Mesenchymal stem cell (in vitro differentiated cells and primary cell): Measurements from ENCODE around the gene DHH.

Experiments
- DNase-seq: peaks from one replicate; pipeline ENCODE4 v3.0.0-alpha.2; 2013
- H2AFZ ChIP-seq: one replicate; pipeline ENCODE4 v1.6.1; 2013; ENCODE audit warnings: low read depth, mild to moderate bottlenecking, control low read depth, inconsistent platforms, low read length, moderate library complexity
- H2AK5ac ChIP-seq: 2 replicates; pipeline ENCODE4 v1.6.1; 2013; ENCODE audit warnings: low read length, moderate library complexity, mild to moderate bottlenecking, inconsistent platforms; ENCODE audit not compliant: severe bottlenecking
- H2BK120ac ChIP-seq: one replicate; pipeline ENCODE4 v1.6.1; 2013; ENCODE audit warnings: low read depth, mild to moderate bottlenecking, inconsistent platforms, low read length, moderate library complexity
- H2BK12ac ChIP-seq, 2 experiments: one replicate each; pipeline ENCODE4 v1.6.1; 2013; ENCODE audit warnings: inconsistent platforms in 2 of 2, low read length in 2 of 2, mild to moderate bottlenecking in 2 of 2, moderate library complexity in 2 of 2, control low read depth in 1 of 2
- H2BK15ac ChIP-seq: one replicate; pipeline ENCODE4 v1.6.1; 2013; ENCODE audit warnings: mild to moderate bottlenecking, low read depth, inconsistent platforms; ENCODE audit not compliant: poor library complexity, severe bottlenecking
- H2BK5ac ChIP-seq: 2 replicates; pipeline ENCODE4 v1.6.1; 2013; ENCODE audit warnings: low read depth, mild to moderate bottlenecking, low read length, control low read depth, inconsistent platforms; ENCODE audit not compliant: poor library complexity, severe bottlenecking
- H3K14ac ChIP-seq, 2 experiments: one replicate each; pipeline ENCODE4 v1.6.1; 2013; ENCODE audit warnings: inconsistent platforms in 2 of 2, low read length in 2 of 2, control low read depth in 1 of 2, mild to moderate bottlenecking in 1 of 2, moderate library complexity in 1 of 2
- H3K18ac ChIP-seq, 2 experiments: one replicate each; pipeline ENCODE4 v1.6.1; 2013; ENCODE audit warnings: inconsistent platforms in 2 of 2, low read length in 2 of 2, control low read depth in 1 of 2, low read depth in 1 of 2, mild to moderate bottlenecking in 1 of 2
- H3K23ac ChIP-seq, 2 experiments: one replicate each; pipeline ENCODE4 v1.6.1; 2013; ENCODE audit warnings: inconsistent platforms in 2 of 2, low read length in 2 of 2, mild to moderate bottlenecking in 2 of 2, moderate library complexity in 2 of 2, control low read depth in 1 of 2
- H3K27ac ChIP-seq: 2 replicates; pipeline ENCODE4 v1.5.1; 2013; ENCODE audit warnings: mild to moderate bottlenecking, moderate library complexity, low read length, control low read depth, inconsistent platforms; ENCODE audit not compliant: poor library complexity, severe bottlenecking
- H3K27me3 ChIP-seq, 2 experiments: 2 replicates each; pipeline versions ENCODE4 v1.6.1 to v1.7.0; 2013; ENCODE audit warnings: low read length in 2 of 2, mild to moderate bottlenecking in 2 of 2, moderate library complexity in 2 of 2, control low read depth in 1 of 2, inconsistent platforms in 1 of 2; ENCODE audit not compliant: control insufficient read depth in 1 of 2, insufficient read depth in 1 of 2
- H3K36me3 ChIP-seq, 2 experiments: 2 replicates each; pipeline versions ENCODE4 v1.6.1 to v1.7.0; 2013; ENCODE audit warnings: low read length in 2 of 2, control low read depth in 1 of 2, inconsistent platforms in 1 of 2, low read depth in 1 of 2, mild to moderate bottlenecking in 1 of 2; ENCODE audit not compliant: insufficient read depth in 2 of 2, control insufficient read depth in 1 of 2
- H3K4ac ChIP-seq, 2 experiments: one replicate each; pipeline ENCODE4 v1.6.1; 2013; ENCODE audit warnings: inconsistent platforms in 2 of 2, low read length in 2 of 2, mild to moderate bottlenecking in 2 of 2, moderate library complexity in 2 of 2, control low read depth in 1 of 2, low read depth in 1 of 2
- H3K4me1 ChIP-seq: 2 replicates; pipeline ENCODE4 v1.6.1; 2013; ENCODE audit warnings: low read depth, low read length, control low read depth; ENCODE audit not compliant: control insufficient read depth, insufficient read depth
- H3K4me2 ChIP-seq: 2 replicates; pipeline ENCODE4 v1.6.1; 2013; ENCODE audit warnings: low read length, mild to moderate bottlenecking, inconsistent platforms; ENCODE audit not compliant: poor library complexity, severe bottlenecking
- H3K4me3 ChIP-seq, 2 experiments: 2 replicates each; pipeline versions ENCODE4 v1.5.1 to v1.7.0; 2013; ENCODE audit warnings: low read length in 2 of 2, mild to moderate bottlenecking in 2 of 2, control low read depth in 1 of 2, low read depth in 1 of 2; ENCODE audit not compliant: insufficient read depth in 1 of 2
- H3K79me1 ChIP-seq: replicated peaks from 2 replicates; pipeline ENCODE4 v1.6.1; 2013; ENCODE audit warnings: mild to moderate bottlenecking, control low read depth, low read length, inconsistent platforms; ENCODE audit not compliant: poor library complexity, severe bottlenecking
- H3K9ac ChIP-seq: 2 replicates; pipeline ENCODE4 v1.7.0; 2013; ENCODE audit warnings: mild to moderate bottlenecking, low read length, moderate library complexity
- H3K9me3 ChIP-seq: 2 replicates; pipeline ENCODE4 v1.7.0; 2013; ENCODE audit warnings: mild to moderate bottlenecking, low read length; ENCODE audit not compliant: control insufficient read depth
- H4K8ac ChIP-seq: one replicate; pipeline ENCODE4 v1.6.1; 2013; ENCODE audit warnings: inconsistent platforms, mild to moderate bottlenecking, low read length, moderate library complexity
- H4K91ac ChIP-seq: one replicate; pipeline ENCODE4 v1.6.1; 2013; ENCODE audit warnings: mild to moderate bottlenecking, low read length, inconsistent platforms
- WGBS: methylation state at CpG from one replicate; pipeline ENCODE4 v1.1.7; 2013; ENCODE audit warnings: mixed read lengths; 5-methylcytosine and 5-hydroxymethylcytosine counted together

The DHH gene

DNA sequence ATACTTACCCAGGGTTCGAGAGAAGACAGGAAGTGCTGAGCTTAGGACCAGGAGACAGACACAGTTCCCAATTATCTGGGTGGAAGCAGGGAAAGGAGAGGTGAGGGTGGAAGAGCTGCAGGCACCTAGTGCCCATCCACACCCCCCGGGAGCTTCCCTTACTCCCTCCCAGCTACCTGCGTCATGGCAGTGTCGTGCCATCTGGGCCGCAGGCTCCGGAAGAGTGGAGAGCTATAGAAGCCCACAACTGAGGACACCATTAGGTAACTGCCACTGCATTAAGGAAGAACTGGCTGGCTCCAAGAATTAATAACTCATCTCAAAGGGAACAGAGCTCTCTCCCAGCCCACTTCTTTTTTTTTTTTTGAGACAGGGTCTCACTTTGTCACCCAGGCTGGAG lies 5.8 kb upstream of the DHH start:
- Histone ChIP-seq H3K9me3 (no peaks in the 10 kb centered on the region), H3K4me1 (no peaks in the 10 kb centered on the region), H3K36me3 (peaks cover 66 to 88% of the 10 kb centered on the region in 2 experiments), H2BK5ac (no peak overlapping the region), H3K79me1 (peaks cover 31% of the 10 kb centered on the region), H3K27ac (no peak overlapping the region), H3K14ac (no peak overlapping the region), H3K4ac (no peak overlapping the region), H2BK15ac (no peak overlapping the region), H2BK12ac (no peak overlapping the region), H2AK5ac (no peak overlapping the region), H2AFZ (no peak overlapping the region), H3K9ac (no peak overlapping the region), H3K27me3 (peaks cover 4 to 5% of the 10 kb centered on the region in 2 experiments), H4K8ac (no peak overlapping the region), H4K91ac (no peak overlapping the region), H3K18ac (no peak overlapping the region), H3K4me2 (no peak overlapping the region), H3K4me3 (no peak overlapping the region), H3K23ac (no peak overlapping the region), H2BK120ac (no peak overlapping the region)
- WGBS, result 98% methylated on average over 5 of the region's 6 CpGs
- no peak for DNase-seq

DNA sequence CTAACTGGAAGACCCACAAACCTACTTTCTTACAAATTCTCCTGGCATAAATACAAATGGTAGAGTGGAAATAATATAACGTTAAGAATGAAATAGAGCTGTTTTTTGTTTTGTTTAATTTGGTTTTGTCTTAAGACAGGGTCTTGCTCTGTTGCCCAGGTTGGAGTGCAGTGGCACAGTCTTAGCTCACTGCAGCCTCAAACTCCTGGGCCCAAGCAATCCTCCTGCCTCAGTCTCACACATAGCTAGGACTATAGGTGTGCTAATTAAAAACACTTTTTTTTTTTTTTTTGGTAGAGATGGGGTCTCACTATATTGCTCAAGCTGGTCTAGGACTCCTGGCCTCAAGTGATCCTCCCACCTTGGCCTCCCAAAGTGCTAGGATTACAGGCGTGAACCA lies 4.1 kb upstream of the DHH start:
- Histone ChIP-seq H3K9ac (no peak overlapping the region), H3K4ac (no peak overlapping the region), H3K79me1 (peaks cover 17% of the 10 kb centered on the region), H3K18ac (no peak overlapping the region), H3K27ac (no peak overlapping the region), H3K27me3 (peaks cover 21 to 22% of the 10 kb centered on the region in 2 experiments), H3K4me1 (peaks cover 11% of the 10 kb centered on the region), H3K36me3 (peaks cover 50 to 71% of the 10 kb centered on the region in 2 experiments), H3K9me3 (no peaks in the 10 kb centered on the region), H2AFZ (no peak overlapping the region), H4K91ac (no peak overlapping the region), H2BK5ac (no peak overlapping the region), H3K4me2 (no peak overlapping the region), H3K14ac (no peak overlapping the region), H2BK120ac (no peak overlapping the region), H2AK5ac (no peak overlapping the region), H2BK15ac (no peak overlapping the region), H3K23ac (no peak overlapping the region), H2BK12ac (no peak overlapping the region), H4K8ac (no peak overlapping the region), H3K4me3 (no peak overlapping the region)
- 100% methylated on average over 2 of the region's 2 CpGs for WGBS
- DNase-seq, result no peak

DNA sequence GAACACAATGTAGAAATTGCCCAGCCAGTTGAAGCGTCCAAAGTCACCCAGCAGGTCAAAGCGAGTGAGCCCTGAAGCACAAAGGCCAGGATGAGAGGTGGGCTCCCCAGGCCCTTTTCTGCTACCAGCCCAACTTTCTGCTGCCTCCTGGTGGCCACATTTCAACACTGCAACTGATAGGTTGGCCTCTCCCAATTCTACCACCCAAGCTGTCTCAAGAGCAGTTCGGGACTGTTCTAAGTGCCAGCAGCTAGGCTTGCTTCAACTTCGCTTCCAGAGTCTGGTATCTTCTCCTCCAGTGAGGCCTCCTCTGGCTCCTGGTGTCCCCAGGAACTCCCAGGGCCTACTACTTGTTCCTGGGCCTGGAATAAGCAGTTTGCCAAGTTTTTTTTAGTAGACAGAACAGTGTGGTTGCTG lies 3.4 kb upstream of the DHH start:
- H3K4me3 ChIP-seq, result no peak overlapping the region
- H3K23ac ChIP-seq, result no peak overlapping the region
- no peak overlapping the region for H3K18ac ChIP-seq
- DNase-seq, result peak; percentile 55
- peaks cover 45 to 65% of the 10 kb centered on the region in 2 experiments for H3K36me3 ChIP-seq
- no peaks in the 10 kb centered on the region for H3K9me3 ChIP-seq
- no peak overlapping the region for H2AK5ac ChIP-seq
- H3K4me1 ChIP-seq, result peaks cover 13% of the 10 kb centered on the region
- H3K4ac ChIP-seq, result no peak overlapping the region
- H3K14ac ChIP-seq, result no peak overlapping the region
- 60% methylated on average over 4 of the region's 4 CpGs for WGBS
- no peak overlapping the region for H3K9ac ChIP-seq
- H2BK12ac ChIP-seq, result no peak overlapping the region
- no peak overlapping the region for H2AFZ ChIP-seq
- peaks cover 27 to 29% of the 10 kb centered on the region in 2 experiments for H3K27me3 ChIP-seq
- no peak overlapping the region for H3K27ac ChIP-seq
- H4K91ac ChIP-seq, result no peak overlapping the region
- H2BK120ac ChIP-seq, result no peak overlapping the region
- no peak overlapping the region for H2BK5ac ChIP-seq
- no peak overlapping the region for H4K8ac ChIP-seq
- H3K4me2 ChIP-seq, result no peak overlapping the region
- H2BK15ac ChIP-seq, result no peak overlapping the region
- peaks cover 12% of the 10 kb centered on the region for H3K79me1 ChIP-seq

DNA sequence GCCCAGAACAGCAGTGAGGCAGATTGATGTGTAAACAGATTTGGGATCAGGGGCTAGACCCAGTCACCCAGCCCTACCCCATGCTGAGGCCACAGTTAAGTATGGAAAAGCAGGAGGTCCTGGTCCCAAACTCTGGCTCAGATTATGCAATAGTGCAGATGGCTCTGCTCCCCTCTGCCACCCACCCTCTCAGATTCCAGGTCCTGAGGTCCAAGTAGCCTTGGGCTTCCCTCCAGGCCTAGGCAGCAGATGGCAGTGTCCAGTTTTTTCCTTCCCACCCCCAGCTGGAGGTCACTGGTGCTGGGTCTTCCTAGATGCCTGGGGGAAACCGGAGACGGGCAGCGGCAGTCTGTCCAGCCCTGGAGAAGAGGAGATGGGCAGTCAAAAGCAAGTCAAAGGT lies 2.8 kb upstream of the DHH start:
- peaks cover 5% of the 10 kb centered on the region for H3K79me1 ChIP-seq
- peaks cover 16% of the 10 kb centered on the region for H3K4me1 ChIP-seq
- H3K27me3 ChIP-seq, result peaks cover 34 to 35% of the 10 kb centered on the region in 2 experiments
- no peak overlapping the region for H2BK12ac ChIP-seq
- no peak overlapping the region for H3K4ac ChIP-seq
- H3K14ac ChIP-seq, result no peak overlapping the region
- WGBS, result 94% methylated on average over 3 of the region's 3 CpGs
- H2AK5ac ChIP-seq, result no peak overlapping the region
- H2BK5ac ChIP-seq, result no peak overlapping the region
- no peak for DNase-seq
- H3K4me2 ChIP-seq, result no peak overlapping the region
- H3K18ac ChIP-seq, result no peak overlapping the region
- H3K9me3 ChIP-seq, result no peaks in the 10 kb centered on the region
- H3K4me3 ChIP-seq, result no peak overlapping the region
- H3K27ac ChIP-seq, result no peak overlapping the region
- H4K8ac ChIP-seq, result no peak overlapping the region
- no peak overlapping the region for H3K9ac ChIP-seq
- no peak overlapping the region for H4K91ac ChIP-seq
- H2BK120ac ChIP-seq, result no peak overlapping the region
- no peak overlapping the region for H2AFZ ChIP-seq
- H3K23ac ChIP-seq, result no peak overlapping the region
- no peak overlapping the region for H2BK15ac ChIP-seq
- H3K36me3 ChIP-seq, result peaks cover 39 to 58% of the 10 kb centered on the region in 2 experiments
